ENCODE measurements around the gene PTGFR. TPM values are rescaled to one million over a fixed set of nuclear protein-coding genes. Genes with fewer than 3 reads are reported as not detected.

Gene PTGFR
- total RNA-seq, result 3.3 and 28.9 TPM in 2 replicates

GRCh38 chr1:78490861-78491450 is at the start of gene PTGFR:
TSS of gene PTGFR (plus strand) at chr1:78490974. CDS start at chr1:78492744, 1,770 bp downstream.

Other genes starting within 250 kb of the PTGFR start
- gene IFI44L, start 129.5 kb downstream of the PTGFR start, total RNA-seq, result 3.8 and 6.5 TPM in 2 replicates
- 7.1 and 12.1 TPM in 2 replicates for gene IFI44, start 158.9 kb downstream of the PTGFR start, total RNA-seq

All from smooth muscle cell of the pulmonary artery (primary cell).